Stimulated activated naive CD8-positive, alpha-beta T cell treated with anti-CD3 and anti-CD28 coated beads, Interleukin-15, Interleukin-2, amounts not matched to agents 100 ng/mL and 50 ng/mL, for 24 hours (primary cell): ENCODE measurements around the gene CATSPERE.
"Not testable (repeated sequence)": the region's sequence is repeated elsewhere in the genome, so short reads cannot be mapped to it uniquely, and the experiment has no call there.

Source experiments
- H3K27ac Mint-ChIP-seq: one replicate; pipeline ENCODE4 v1.8.0; 2021; ENCODE audit warnings: mild to moderate bottlenecking, mixed read lengths
- H3K27me3 Mint-ChIP-seq: one replicate; pipeline ENCODE4 v1.8.0; 2021; ENCODE audit warnings: mixed read lengths
- H3K36me3 Mint-ChIP-seq: one replicate; pipeline ENCODE4 v1.8.0; 2021; ENCODE audit warnings: low read depth, mixed read lengths
- H3K4me1 Mint-ChIP-seq: one replicate; pipeline ENCODE4 v1.8.0; 2021; ENCODE audit warnings: low read depth, mixed read lengths
- H3K4me3 Mint-ChIP-seq: one replicate; pipeline ENCODE4 v1.8.0; 2021; ENCODE audit warnings: mild to moderate bottlenecking, mixed read lengths
- H3K9me3 Mint-ChIP-seq: one replicate; pipeline ENCODE4 v1.8.0; 2021; ENCODE audit warnings: mixed read lengths

Gene CATSPERE

GRCh38 chr1:244647819-244648218 lies 186.7 kb downstream of the CATSPERE start:
- Mint-ChIP-seq H3K36me3 (no peaks in the 10 kb centered on the region), H3K27ac (no peak overlapping the region), H3K9me3 (no peaks in the 10 kb centered on the region), H3K4me3 (no peak overlapping the region), H3K4me1 (peaks cover 10% of the 10 kb centered on the region), H3K27me3 (peaks cover 4% of the 10 kb centered on the region)

GRCh38 chr1:244651956-244652622 lies 191.0 kb downstream of the CATSPERE start:
- Mint-ChIP-seq H3K4me1 (peaks cover 11% of the 10 kb centered on the region), H3K9me3 (no peaks in the 10 kb centered on the region), H3K36me3 (peaks cover 4% of the 10 kb centered on the region), H3K27ac (peak overlapping the region; percentile 93), H3K4me3 (peak overlapping the region; percentile 88), H3K27me3 (no peaks in the 10 kb centered on the region)

GRCh38 chr1:244652623-244653438 lies 191.8 kb downstream of the CATSPERE start, which contains the start of gene DESI2:
Gene DESI2 (plus strand): TSS chr1:244653126. CDS start chr1:244653314, 188 bp downstream.
- peak within 1 kb of the TSS; percentile 93 for H3K27ac Mint-ChIP-seq
- H3K36me3 Mint-ChIP-seq: peaks cover 11% of the 10 kb centered on the region
- no peaks in the 10 kb centered on the region for H3K9me3 Mint-ChIP-seq
- H3K4me3 Mint-ChIP-seq: peak within 1 kb of the TSS; percentile 88
- H3K27me3 Mint-ChIP-seq: no peaks in the 10 kb centered on the region
- peaks cover 19% of the 10 kb centered on the region for H3K4me1 Mint-ChIP-seq

GRCh38 chr1:244653439-244654107 lies 192.5 kb downstream of the CATSPERE start:
- Mint-ChIP-seq H3K27ac (no peak overlapping the region), H3K36me3 (peaks cover 19% of the 10 kb centered on the region), H3K9me3 (no peaks in the 10 kb centered on the region), H3K4me1 (peaks cover 26% of the 10 kb centered on the region), H3K4me3 (no peak overlapping the region), H3K27me3 (no peaks in the 10 kb centered on the region)

GRCh38 chr1:244654108-244655038 lies 193.3 kb downstream of the CATSPERE start:
- Mint-ChIP-seq H3K4me1 (peaks cover 28% of the 10 kb centered on the region), H3K27ac (no peak overlapping the region), H3K9me3 (no peaks in the 10 kb centered on the region), H3K36me3 (peaks cover 27% of the 10 kb centered on the region), H3K27me3 (no peaks in the 10 kb centered on the region), H3K4me3 (no peak overlapping the region)

GRCh38 chr1:244655186-244655585 lies 194.1 kb downstream of the CATSPERE start:
- Mint-ChIP-seq H3K27me3 (no peaks in the 10 kb centered on the region), H3K27ac (no peak overlapping the region), H3K4me1 (peaks cover 28% of the 10 kb centered on the region), H3K9me3 (no peaks in the 10 kb centered on the region), H3K36me3 (peaks cover 35% of the 10 kb centered on the region), H3K4me3 (no peak overlapping the region)

GRCh38 chr1:244657421-244657820 lies 196.3 kb downstream of the CATSPERE start:
- H3K4me3 Mint-ChIP-seq: no peak overlapping the region
- H3K36me3 Mint-ChIP-seq: peaks cover 45% of the 10 kb centered on the region
- H3K27ac Mint-ChIP-seq: no peak overlapping the region
- H3K9me3 Mint-ChIP-seq: no peaks in the 10 kb centered on the region
- H3K4me1 Mint-ChIP-seq: peaks cover 23% of the 10 kb centered on the region
- H3K27me3 Mint-ChIP-seq: no peaks in the 10 kb centered on the region

- Mint-ChIP-seq H3K36me3 (peaks cover 45% of the 10 kb centered on the region), H3K27me3 (no peaks in the 10 kb centered on the region), H3K27ac (no peak overlapping the region), H3K4me1 (peaks cover 32% of the 10 kb centered on the region), H3K4me3 (no peak overlapping the region), H3K9me3 (no peaks in the 10 kb centered on the region)
Measured at GRCh38 chr1:244659694-244660093, 198.6 kb downstream of the CATSPERE start.

- Mint-ChIP-seq H3K27me3 (no peaks in the 10 kb centered on the region), H3K36me3 (peaks cover 45% of the 10 kb centered on the region), H3K9me3 (no peaks in the 10 kb centered on the region), H3K4me3 (no peak overlapping the region), H3K27ac (no peak overlapping the region), H3K4me1 (peaks cover 32% of the 10 kb centered on the region)
Measured at GRCh38 chr1:244660595-244660994, 199.5 kb downstream of the CATSPERE start.

GRCh38 chr1:244661569-244662312 lies 200.7 kb downstream of the CATSPERE start:
- peaks cover 32% of the 10 kb centered on the region for H3K4me1 Mint-ChIP-seq
- H3K27ac Mint-ChIP-seq, H3K4me3 Mint-ChIP-seq, H3K9me3 Mint-ChIP-seq, H3K27me3 Mint-ChIP-seq: not testable (repeated sequence)
- peaks cover 45% of the 10 kb centered on the region for H3K36me3 Mint-ChIP-seq

GRCh38 chr1:244662599-244662998 lies 201.5 kb downstream of the CATSPERE start:
- Mint-ChIP-seq H3K9me3 (no peaks in the 10 kb centered on the region), H3K36me3 (peaks cover 36% of the 10 kb centered on the region), H3K4me3 (no peak overlapping the region), H3K4me1 (peaks cover 26% of the 10 kb centered on the region), H3K27ac (no peak overlapping the region), H3K27me3 (no peaks in the 10 kb centered on the region)

- Mint-ChIP-seq H3K4me3 (no peak overlapping the region), H3K36me3 (peaks cover 19% of the 10 kb centered on the region), H3K9me3 (no peaks in the 10 kb centered on the region), H3K27me3 (no peaks in the 10 kb centered on the region), H3K4me1 (peaks cover 14% of the 10 kb centered on the region), H3K27ac (no peak overlapping the region)
Measured at GRCh38 chr1:244664353-244664752, 203.3 kb downstream of the CATSPERE start.

GRCh38 chr1:244665771-244666217 lies 204.7 kb downstream of the CATSPERE start:
- Mint-ChIP-seq H3K27me3 (no peaks in the 10 kb centered on the region), H3K9me3 (no peaks in the 10 kb centered on the region), H3K4me1 (peaks cover 14% of the 10 kb centered on the region), H3K4me3 (no peak overlapping the region), H3K36me3 (peaks cover 9% of the 10 kb centered on the region), H3K27ac (no peak overlapping the region)
